Progenitor cell of endocrine pancreas (in vitro differentiated cells): ENCODE data around the gene ENGASE. TPM values are rescaled to one million over a fixed set of nuclear protein-coding genes. Genes with fewer than 3 reads are reported as not detected.

Experiments used
- DNase-seq: peaks from one replicate; pipeline ENCODE4 v3.0.0; 2021; ENCODE audit warnings: low spot score; ENCODE audit not compliant: unreplicated experiment
- H3K27ac Mint-ChIP-seq: 2 replicates; pipeline ENCODE4 v1.8.0; 2021; ENCODE audit warnings: mild to moderate bottlenecking, moderate library complexity, mixed read lengths
- H3K27me3 Mint-ChIP-seq: 2 replicates; pipeline ENCODE4 v1.8.0; 2021; ENCODE audit warnings: mixed read lengths
- H3K36me3 Mint-ChIP-seq: 2 replicates; pipeline ENCODE4 v1.8.0; 2022; ENCODE audit warnings: mixed read lengths; ENCODE audit not compliant: insufficient read depth
- H3K4me1 Mint-ChIP-seq: 2 replicates; pipeline ENCODE4 v1.8.0; 2021; ENCODE audit warnings: low read depth, mixed read lengths
- H3K4me3 Mint-ChIP-seq: 2 replicates; pipeline ENCODE4 v1.8.0; 2021; ENCODE audit warnings: low read depth, mild to moderate bottlenecking, moderate library complexity, mixed read lengths
- H3K9me3 Mint-ChIP-seq: 2 replicates; pipeline ENCODE4 v1.8.0; 2021; ENCODE audit warnings: low read depth, mixed read lengths
- total RNA-seq: library from RNA; stranded (reverse); gene quantifications from 2 replicates; pipeline ENCODE4 v1.2.1, GENCODE V29; 2021
- TF ChIP-seq, protein P1 (sequence below): fragments of 200-600 bp; sonication (generic); IDR thresholded peaks from one replicate; pipeline ENCODE4 v1.5.0; 2021; ENCODE audit warnings: antibody characterized with exemption, mild to moderate bottlenecking; ENCODE audit not compliant: unreplicated experiment

The ENGASE gene
- total RNA-seq, 1 donor from 2014 or later = 52.4 TPM

DNA sequence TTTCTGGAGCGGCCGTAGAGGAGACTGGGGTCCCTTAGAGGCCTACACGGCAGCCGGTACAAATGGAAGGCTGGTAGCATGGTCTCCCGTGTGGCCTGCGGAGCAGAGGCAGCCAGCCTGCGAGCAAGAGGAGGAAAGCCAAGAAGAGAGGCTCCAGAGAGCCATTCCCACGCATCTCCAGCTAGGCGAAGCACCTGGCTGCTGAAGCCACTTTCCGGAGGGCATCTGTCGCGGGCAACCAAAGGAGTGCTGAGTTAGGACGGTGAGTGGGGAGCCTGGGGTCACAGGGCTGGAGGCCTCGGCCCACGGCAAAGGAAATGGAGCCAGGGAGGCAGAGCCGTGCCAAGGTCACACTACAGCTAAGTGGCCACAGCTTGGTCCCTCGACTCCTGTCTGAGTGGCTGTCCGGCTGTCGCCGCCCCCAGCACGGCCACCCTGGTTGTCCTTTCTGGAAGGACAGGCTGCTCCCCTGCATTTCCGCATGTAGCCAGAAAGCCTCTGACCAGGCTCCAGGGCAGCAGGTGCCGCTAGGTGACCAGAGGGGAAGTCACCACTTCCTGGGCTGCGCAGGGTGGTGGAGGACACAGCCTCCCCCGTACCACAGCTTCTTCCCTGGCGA, 33.7 kb downstream of the ENGASE start:
- H3K27me3 Mint-ChIP-seq = peaks cover 5% of the 10 kb centered on the region
- TF ChIP-seq, protein P1, sequence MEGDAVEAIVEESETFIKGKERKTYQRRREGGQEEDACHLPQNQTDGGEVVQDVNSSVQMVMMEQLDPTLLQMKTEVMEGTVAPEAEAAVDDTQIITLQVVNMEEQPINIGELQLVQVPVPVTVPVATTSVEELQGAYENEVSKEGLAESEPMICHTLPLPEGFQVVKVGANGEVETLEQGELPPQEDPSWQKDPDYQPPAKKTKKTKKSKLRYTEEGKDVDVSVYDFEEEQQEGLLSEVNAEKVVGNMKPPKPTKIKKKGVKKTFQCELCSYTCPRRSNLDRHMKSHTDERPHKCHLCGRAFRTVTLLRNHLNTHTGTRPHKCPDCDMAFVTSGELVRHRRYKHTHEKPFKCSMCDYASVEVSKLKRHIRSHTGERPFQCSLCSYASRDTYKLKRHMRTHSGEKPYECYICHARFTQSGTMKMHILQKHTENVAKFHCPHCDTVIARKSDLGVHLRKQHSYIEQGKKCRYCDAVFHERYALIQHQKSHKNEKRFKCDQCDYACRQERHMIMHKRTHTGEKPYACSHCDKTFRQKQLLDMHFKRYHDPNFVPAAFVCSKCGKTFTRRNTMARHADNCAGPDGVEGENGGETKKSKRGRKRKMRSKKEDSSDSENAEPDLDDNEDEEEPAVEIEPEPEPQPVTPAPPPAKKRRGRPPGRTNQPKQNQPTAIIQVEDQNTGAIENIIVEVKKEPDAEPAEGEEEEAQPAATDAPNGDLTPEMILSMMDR = no peak
- H3K27ac Mint-ChIP-seq = no peak overlapping the region
- no peaks in the 10 kb centered on the region for H3K4me1 Mint-ChIP-seq
- H3K36me3 Mint-ChIP-seq = no peaks in the 10 kb centered on the region
- H3K9me3 Mint-ChIP-seq = no peaks in the 10 kb centered on the region
- no peak for DNase-seq
- no peak overlapping the region for H3K4me3 Mint-ChIP-seq

GRCh38 chr17:79108870-79109269, 34.2 kb downstream of the ENGASE start:
- H3K4me3 Mint-ChIP-seq = no peak overlapping the region
- no peak for DNase-seq
- no peak overlapping the region for H3K27ac Mint-ChIP-seq
- peaks cover 5% of the 10 kb centered on the region for H3K27me3 Mint-ChIP-seq
- H3K36me3 Mint-ChIP-seq = no peaks in the 10 kb centered on the region
- TF ChIP-seq, protein P1 = no peak
- H3K9me3 Mint-ChIP-seq = no peaks in the 10 kb centered on the region
- H3K4me1 Mint-ChIP-seq = no peaks in the 10 kb centered on the region

- no peaks in the 10 kb centered on the region for H3K36me3 Mint-ChIP-seq
- H3K4me3 Mint-ChIP-seq = no peak overlapping the region
- TF ChIP-seq, protein P1 = peak; percentile 35
- no peaks in the 10 kb centered on the region for H3K9me3 Mint-ChIP-seq
- no peaks in the 10 kb centered on the region for H3K4me1 Mint-ChIP-seq
- peaks cover 2% of the 10 kb centered on the region for H3K27me3 Mint-ChIP-seq
- H3K27ac Mint-ChIP-seq = no peak overlapping the region
- DNase-seq = no peak
Measured at GRCh38 chr17:79109584-79109983, 35.0 kb downstream of the ENGASE start.

DNA sequence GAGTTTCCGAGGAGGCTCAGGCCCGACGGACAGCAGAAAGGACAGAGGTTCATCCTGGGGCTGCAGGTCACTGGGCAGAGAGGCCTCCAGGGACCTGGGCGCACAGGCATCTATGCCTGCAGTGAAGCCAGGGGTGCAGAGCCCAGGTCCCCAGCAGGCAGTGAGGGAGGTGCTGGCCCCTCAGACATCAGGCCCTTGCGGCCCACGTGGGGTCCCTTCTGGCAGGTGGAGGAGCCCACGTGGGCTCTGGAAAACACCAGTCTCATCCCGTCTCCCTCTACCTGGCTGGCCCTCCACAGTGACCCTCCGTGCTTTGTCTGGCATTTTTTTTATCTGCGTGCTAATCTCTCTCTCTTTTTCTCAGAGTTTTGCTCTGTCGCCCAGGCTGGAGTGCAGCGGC, 36.5 kb downstream of the ENGASE start:
- TF ChIP-seq, protein P1 = no peak
- H3K36me3 Mint-ChIP-seq = no peaks in the 10 kb centered on the region
- H3K4me3 Mint-ChIP-seq = no peak overlapping the region
- no peaks in the 10 kb centered on the region for H3K4me1 Mint-ChIP-seq
- no peaks in the 10 kb centered on the region for H3K9me3 Mint-ChIP-seq
- peaks cover 2% of the 10 kb centered on the region for H3K27me3 Mint-ChIP-seq
- H3K27ac Mint-ChIP-seq = no peak overlapping the region
- no peak for DNase-seq

- Mint-ChIP-seq H3K27me3 (peaks cover 2% of the 10 kb centered on the region), H3K27ac (no peak overlapping the region), H3K4me1 (no peaks in the 10 kb centered on the region), H3K36me3 (no peaks in the 10 kb centered on the region), H3K4me3 (no peak overlapping the region), H3K9me3 (no peaks in the 10 kb centered on the region)
- DNase-seq = no peak
- TF ChIP-seq, protein P1 = no peak
Measured at GRCh38 chr17:79112471-79112870, 37.8 kb downstream of the ENGASE start.
